ENCODE measurements around the gene GOLPH3L. TPM values are rescaled to one million over a fixed set of nuclear protein-coding genes. Genes with fewer than 3 reads are reported as not detected.
"Not testable (repeated sequence)": the region's sequence is repeated elsewhere in the genome, so short reads cannot be mapped to it uniquely, and the experiment has no call there.

GOLPH3L gene
- total RNA-seq, 1 donor from 2014 or later, result 5.3 TPM

- FAIRE-seq (no peak), DNase-seq (ENCODE audit: low spot score in 2 of 2) (no peak)
Observed at GRCh38 chr1:150661156-150661555, 35.8 kb downstream of the GOLPH3L start.

GRCh38 chr1:150660584-150660983 is 36.4 kb downstream of the GOLPH3L start:
- DNase-seq (ENCODE audit: low spot score in 2 of 2) (no peak), FAIRE-seq (no peak)

GRCh38 chr1:150657064-150657463 is 39.9 kb downstream of the GOLPH3L start:
- not testable (repeated sequence) for FAIRE-seq; DNase-seq (ENCODE audit: low spot score in 2 of 2)

- FAIRE-seq; DNase-seq (ENCODE audit: low spot score in 2 of 2): not testable (repeated sequence)
Observed at GRCh38 chr1:150654635-150655034, 42.3 kb downstream of the GOLPH3L start.

- FAIRE-seq (no peak), DNase-seq (ENCODE audit: low spot score in 2 of 2) (no peak)
Observed at GRCh38 chr1:150650193-150650592, 46.8 kb downstream of the GOLPH3L start.

- DNase-seq (ENCODE audit: low spot score in 2 of 2) (no peak), FAIRE-seq (no peak)
Observed at GRCh38 chr1:150649441-150650075, 47.4 kb downstream of the GOLPH3L start.

- DNase-seq (ENCODE audit: low spot score in 2 of 2) (no peak), FAIRE-seq (no peak)
Observed at GRCh38 chr1:150642296-150642695, 54.7 kb downstream of the GOLPH3L start.

- DNase-seq (ENCODE audit: low spot score in 2 of 2); FAIRE-seq: not testable (repeated sequence)
Observed at GRCh38 chr1:150641126-150641815, 55.7 kb downstream of the GOLPH3L start.

- DNase-seq (ENCODE audit: low spot score in 2 of 2); FAIRE-seq: not testable (repeated sequence)
Observed at GRCh38 chr1:150638430-150638829, 58.5 kb downstream of the GOLPH3L start.

GRCh38 chr1:150634839-150635622 is 61.9 kb downstream of the GOLPH3L start:
- FAIRE-seq; DNase-seq (ENCODE audit: low spot score in 2 of 2): not testable (repeated sequence)

- DNase-seq (ENCODE audit: low spot score in 2 of 2) (peak; percentile 68 to 85), FAIRE-seq (no peak)
Observed at GRCh38 chr1:150629115-150629928, 67.6 kb downstream of the GOLPH3L start, which contains the start of gene ENSA. ENSA (minus strand) TSS chr1:150629612; CDS start chr1:150629470, 142 bp downstream.

GRCh38 chr1:150628766-150629114 is 68.2 kb downstream of the GOLPH3L start:
- FAIRE-seq, result no peak
- no peak for DNase-seq (ENCODE audit: low spot score in 2 of 2)

- DNase-seq (ENCODE audit: low spot score in 2 of 2) (no peak), FAIRE-seq (no peak)
Observed at GRCh38 chr1:150627826-150628410, 69.0 kb downstream of the GOLPH3L start.

GRCh38 chr1:150626150-150626549 is 70.8 kb downstream of the GOLPH3L start:
- no peak for FAIRE-seq
- no peak for DNase-seq (ENCODE audit: low spot score in 2 of 2)

- not testable (repeated sequence) for DNase-seq (ENCODE audit: low spot score in 2 of 2); FAIRE-seq
Observed at GRCh38 chr1:150624546-150624945, 72.4 kb downstream of the GOLPH3L start.

GRCh38 chr1:150624134-150624533 is 72.8 kb downstream of the GOLPH3L start:
- FAIRE-seq; DNase-seq (ENCODE audit: low spot score in 2 of 2): not testable (repeated sequence)

GRCh38 chr1:150622303-150622975 is 74.5 kb downstream of the GOLPH3L start:
- no peak for DNase-seq (ENCODE audit: low spot score in 2 of 2)

GRCh38 chr1:150621497-150622302 is 75.3 kb downstream of the GOLPH3L start:
- FAIRE-seq (no peak), DNase-seq (ENCODE audit: low spot score in 2 of 2) (no peak)

More at GRCh38 chr1:150622303-150622975, 74.5 kb downstream of the GOLPH3L start:
- no peak for FAIRE-seq

All from frontal cortex (tissue), 4 donors.